Panc1 (cell line): ENCODE measurements around the gene TCEA3. TPM values are rescaled to one million over a fixed set of nuclear protein-coding genes. Genes with fewer than 3 reads are reported as not detected.

Experiments used
- ATAC-seq: fragments of 200-7000 bp; cut with Tn5 transposase; 2 replicates; pipeline ENCODE4 v1.9.1; 2020; ENCODE audit warnings: mild to moderate bottlenecking, moderate library complexity
- BruUV-seq: library from RNA; stranded (reverse); fragments of 400-500 nt; replicated peaks from 2 replicates; lab custom pipeline; 2021; lab: Mats Ljungman, UMichigan
- CTCF ChIA-PET: fragments of 300-600 bp; sonication (Branson Sonifier 250); formaldehyde crosslinking; loops from one replicate; lab custom pipeline; 2022; ENCODE audit warnings: antibody characterized with exemption; lab: Charles Lee
- POLR2A ChIA-PET: fragments of 300-600 bp; sonication (Branson Sonifier 250); formaldehyde crosslinking; loops from one replicate; lab custom pipeline; 2022; ENCODE audit warnings: antibody characterized with exemption; lab: Charles Lee
- DNase-seq: peaks from one replicate; pipeline ENCODE4 v3.0.0-alpha.2; 2010; ENCODE audit warnings: low read depth, low spot score
- H3K27ac ChIP-seq: 2 replicates; pipeline ENCODE4 v1.5.1; 2011; ENCODE audit warnings: mild to moderate bottlenecking, low read length, inconsistent platforms
- H3K27me3 ChIP-seq: fragments of 200-500 bp; sonication (Bioruptor generic); 2 replicates; pipeline ENCODE4 v1.6.0; 2014; ENCODE audit warnings: low read length, inconsistent platforms; ENCODE audit not compliant: control insufficient read depth, insufficient read depth
- H3K36me3 ChIP-seq: fragments of 200-500 bp; sonication (Bioruptor generic); 2 replicates; pipeline ENCODE4 v1.5.1; 2014; ENCODE audit warnings: inconsistent platforms, mild to moderate bottlenecking, low read length, moderate library complexity; ENCODE audit not compliant: control insufficient read depth, insufficient read depth
- H3K4me1 ChIP-seq: 2 replicates; pipeline ENCODE4 v1.5.1; 2011; ENCODE audit warnings: inconsistent platforms, mild to moderate bottlenecking, low read length, moderate library complexity; ENCODE audit not compliant: control insufficient read depth, insufficient read depth
- H3K4me3 ChIP-seq, 2 experiments: 2 replicates each; pipeline ENCODE4 v1.5.1; 2011 to 2012; ENCODE audit warnings: low read depth in 2 of 2, low read length in 2 of 2, mild to moderate bottlenecking in 2 of 2, inconsistent platforms in 1 of 2, moderate library complexity in 1 of 2
- H3K9me3 ChIP-seq: fragments of 200-500 bp; sonication (Bioruptor generic); 2 replicates; pipeline ENCODE4 v1.5.1; 2014; ENCODE audit warnings: low read depth, mild to moderate bottlenecking, inconsistent platforms, low read length, moderate library complexity; ENCODE audit not compliant: control insufficient read depth, insufficient read depth
- CTCF ChIP-seq: fragments of 450-650 bp; IDR thresholded peaks from 2 replicates; pipeline ENCODE4 v1.5.1; 2017; ENCODE audit warnings: mild to moderate bottlenecking
- POLR2AphosphoS5 ChIP-seq: IDR thresholded peaks from 2 replicates; pipeline ENCODE4 v1.6.1; 2012; ENCODE audit warnings: mild to moderate bottlenecking, low read depth, low read length, moderate library complexity
- SIN3A ChIP-seq: IDR thresholded peaks from 2 replicates; pipeline ENCODE4 v1.6.1; 2012; ENCODE audit warnings: low read depth, mild to moderate bottlenecking, low read length, moderate library complexity, borderline replicate concordance; ENCODE audit not compliant: insufficient read depth
- TCF7L2 ChIP-seq: IDR thresholded peaks from 2 replicates; pipeline ENCODE4 v1.6.1; 2011; ENCODE audit warnings: mild to moderate bottlenecking, low read depth, low read length, inconsistent platforms
- in situ Hi-C: cut with HindIII; loops from 2 replicates; pipeline ENCODE4 v1.10.0; 2016; ENCODE audit warnings: low sequenced_read_pairs, low pct_unique_long_range_greater_than_20kb
- intact Hi-C: fragments of 100-400 bp; cut with micrococcal nuclease; formaldehyde crosslinking; loops from one replicate; pipeline ENCODE4 v1.10.0; 2022; ENCODE audit not compliant: unreplicated experiment
- total RNA-seq: library from RNA; stranded (reverse); gene quantifications from one replicate; pipeline ENCODE4 v1.2.1, GENCODE V29; 2021; ENCODE audit not compliant: unreplicated experiment
- TF ChIP-seq, protein P1 (sequence below), 2 experiments: IDR thresholded peaks; 2 replicates each; pipeline ENCODE4 v1.6.1; 2011 to 2012; ENCODE audit warnings: low read depth in 2 of 2, control low read depth in 1 of 2, low read length in 1 of 2, mild to moderate bottlenecking in 1 of 2, moderate library complexity in 1 of 2; ENCODE audit not compliant: insufficient read depth in 1 of 2

The TCEA3 gene
- total RNA-seq, 1 experiment from 2014 or later, result 8.3 TPM

- POLR2A ChIA-PET, result no interaction called here
- Histone ChIP-seq H3K27me3 (no peaks in the 10 kb centered on the region), H3K4me3 (no peak overlapping the region), H3K27ac (no peak overlapping the region), H3K4me1 (no peaks in the 10 kb centered on the region), H3K36me3 (no peaks in the 10 kb centered on the region), H3K9me3 (no peaks in the 10 kb centered on the region)
- no peak for ATAC-seq
- TF ChIP-seq POLR2AphosphoS5 (no peak), SIN3A (no peak), TCF7L2 (no peak), CTCF (no peak)
- TF ChIP-seq, protein P1, sequence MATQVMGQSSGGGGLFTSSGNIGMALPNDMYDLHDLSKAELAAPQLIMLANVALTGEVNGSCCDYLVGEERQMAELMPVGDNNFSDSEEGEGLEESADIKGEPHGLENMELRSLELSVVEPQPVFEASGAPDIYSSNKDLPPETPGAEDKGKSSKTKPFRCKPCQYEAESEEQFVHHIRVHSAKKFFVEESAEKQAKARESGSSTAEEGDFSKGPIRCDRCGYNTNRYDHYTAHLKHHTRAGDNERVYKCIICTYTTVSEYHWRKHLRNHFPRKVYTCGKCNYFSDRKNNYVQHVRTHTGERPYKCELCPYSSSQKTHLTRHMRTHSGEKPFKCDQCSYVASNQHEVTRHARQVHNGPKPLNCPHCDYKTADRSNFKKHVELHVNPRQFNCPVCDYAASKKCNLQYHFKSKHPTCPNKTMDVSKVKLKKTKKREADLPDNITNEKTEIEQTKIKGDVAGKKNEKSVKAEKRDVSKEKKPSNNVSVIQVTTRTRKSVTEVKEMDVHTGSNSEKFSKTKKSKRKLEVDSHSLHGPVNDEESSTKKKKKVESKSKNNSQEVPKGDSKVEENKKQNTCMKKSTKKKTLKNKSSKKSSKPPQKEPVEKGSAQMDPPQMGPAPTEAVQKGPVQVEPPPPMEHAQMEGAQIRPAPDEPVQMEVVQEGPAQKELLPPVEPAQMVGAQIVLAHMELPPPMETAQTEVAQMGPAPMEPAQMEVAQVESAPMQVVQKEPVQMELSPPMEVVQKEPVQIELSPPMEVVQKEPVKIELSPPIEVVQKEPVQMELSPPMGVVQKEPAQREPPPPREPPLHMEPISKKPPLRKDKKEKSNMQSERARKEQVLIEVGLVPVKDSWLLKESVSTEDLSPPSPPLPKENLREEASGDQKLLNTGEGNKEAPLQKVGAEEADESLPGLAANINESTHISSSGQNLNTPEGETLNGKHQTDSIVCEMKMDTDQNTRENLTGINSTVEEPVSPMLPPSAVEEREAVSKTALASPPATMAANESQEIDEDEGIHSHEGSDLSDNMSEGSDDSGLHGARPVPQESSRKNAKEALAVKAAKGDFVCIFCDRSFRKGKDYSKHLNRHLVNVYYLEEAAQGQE (IDR thresholded peaks at IDR 0.05; ENCODE audit: insufficient read depth in 1 of 2, low read depth in 2 of 2, low read length in 1 of 2), result no peak
- in situ Hi-C loops, result no loop called here
- no peak for DNase-seq
- CTCF ChIA-PET, result no interaction called here
- no TSS peak for BruUV-seq
- intact Hi-C loops, result no loop called here
Measured at GRCh38 chr1:23392125-23392855, 32.3 kb downstream of the TCEA3 start.

GRCh38 chr1:23389837-23390321 lies 34.7 kb downstream of the TCEA3 start:
- Histone ChIP-seq H3K9me3 (no peaks in the 10 kb centered on the region), H3K27me3 (no peaks in the 10 kb centered on the region), H3K36me3 (no peaks in the 10 kb centered on the region), H3K4me3 (no peak overlapping the region), H3K4me1 (peaks cover under 1% of the 10 kb centered on the region; the same call in 1 of the 2 replicates), H3K27ac (no peak overlapping the region)
- in situ Hi-C loops, result no loop called here
- ChIA-PET POLR2A (interaction anchor here (1.1 kb wide), 1 partner anchor 13 kb away, joined by 9 read pairs; no protein-coding TSS in a partner anchor), CTCF (interaction anchor here (1.3 kb wide), 1 partner anchor 14 kb away, joined by 4 read pairs; no protein-coding TSS in a partner anchor)
- ATAC-seq, result no peak
- intact Hi-C loops, result no loop called here
- BruUV-seq, result no TSS peak
- DNase-seq, result no peak
- TF ChIP-seq CTCF (no peak), SIN3A (no peak), TCF7L2 (no peak), POLR2AphosphoS5 (no peak)
- TF ChIP-seq, protein P1 (IDR thresholded peaks at IDR 0.05; ENCODE audit: insufficient read depth in 1 of 2, low read depth in 2 of 2, low read length in 1 of 2), result no peak
